Ovary (tissue), 3 donors: Measurements from ENCODE around the gene RALGPS1.

Experiments
- CTCF ChIP-seq, 3 donors: fragments of 450-650 bp in 2 of 3; fragments of 200-600 bp in 1 of 3; IDR thresholded peaks; one replicate each; pipeline versions ENCODE4 v1.5.1 to v1.8.0; 2016 to 2022; ENCODE audit warnings: antibody characterized with exemption in 3 of 3, mild to moderate bottlenecking in 1 of 3
- EP300 ChIP-seq: sonication (generic); formaldehyde crosslinking; IDR thresholded peaks from one replicate; pipeline ENCODE4 v1.6.1; 2017; ENCODE audit warnings: antibody characterized with exemption
- POLR2A ChIP-seq: fragments of 450-650 bp; IDR thresholded peaks from one replicate; pipeline ENCODE4 v1.6.1; 2017; ENCODE audit warnings: antibody characterized with exemption, mild to moderate bottlenecking, moderate library complexity
- donor health status: DM: no; HTN: no; CAD: no.

DNA sequence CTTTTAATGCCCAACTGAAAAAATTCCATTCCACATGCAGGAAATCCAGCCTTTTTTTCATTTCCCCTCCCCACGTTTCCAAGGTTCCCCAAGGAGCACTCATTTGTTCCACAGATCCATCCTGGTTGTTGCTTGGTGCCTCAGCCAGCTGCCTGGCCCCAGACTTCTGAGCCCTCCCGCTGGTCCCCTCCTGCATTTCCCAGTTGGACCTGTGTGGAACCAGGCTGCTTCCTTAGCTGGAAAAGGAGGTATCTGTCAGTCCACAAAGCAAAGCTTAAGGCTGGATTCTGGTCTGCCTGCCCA lies 163.0 kb downstream of the RALGPS1 start:
- TF ChIP-seq CTCF (IDR thresholded peaks at IDR 0.05) (no peak), POLR2A (no peak), EP300 (no peak)
